Subcutaneous adipose tissue (tissue), 4 donors: Measurements from ENCODE around the gene HSPA12B. TPM values are rescaled to one million over a fixed set of nuclear protein-coding genes. Genes with fewer than 3 reads are reported as not detected.

Experiments
- total RNA-seq, 4 donors: library from RNA; depleted of rRNA; stranded (reverse); fragments of >200 nt; gene quantifications; one replicate each; pipeline ENCODE4 v1.1.0, GENCODE V29; 2016
- TF ChIP-seq, protein P1 (sequence below): fragments of 450-650 bp; IDR thresholded peaks from one replicate; pipeline ENCODE4 v1.5.1; 2016; ENCODE audit warnings: low read depth, mild to moderate bottlenecking, control low read depth, antibody characterized with exemption, moderate library complexity

The HSPA12B gene
- total RNA-seq, 4 donors from 2014 or later = 8.0 to 33.7 (median 8.6) TPM

GRCh38 chr20:3755269-3755668 is 22.8 kb downstream of the HSPA12B start:
- TF ChIP-seq, protein P1, sequence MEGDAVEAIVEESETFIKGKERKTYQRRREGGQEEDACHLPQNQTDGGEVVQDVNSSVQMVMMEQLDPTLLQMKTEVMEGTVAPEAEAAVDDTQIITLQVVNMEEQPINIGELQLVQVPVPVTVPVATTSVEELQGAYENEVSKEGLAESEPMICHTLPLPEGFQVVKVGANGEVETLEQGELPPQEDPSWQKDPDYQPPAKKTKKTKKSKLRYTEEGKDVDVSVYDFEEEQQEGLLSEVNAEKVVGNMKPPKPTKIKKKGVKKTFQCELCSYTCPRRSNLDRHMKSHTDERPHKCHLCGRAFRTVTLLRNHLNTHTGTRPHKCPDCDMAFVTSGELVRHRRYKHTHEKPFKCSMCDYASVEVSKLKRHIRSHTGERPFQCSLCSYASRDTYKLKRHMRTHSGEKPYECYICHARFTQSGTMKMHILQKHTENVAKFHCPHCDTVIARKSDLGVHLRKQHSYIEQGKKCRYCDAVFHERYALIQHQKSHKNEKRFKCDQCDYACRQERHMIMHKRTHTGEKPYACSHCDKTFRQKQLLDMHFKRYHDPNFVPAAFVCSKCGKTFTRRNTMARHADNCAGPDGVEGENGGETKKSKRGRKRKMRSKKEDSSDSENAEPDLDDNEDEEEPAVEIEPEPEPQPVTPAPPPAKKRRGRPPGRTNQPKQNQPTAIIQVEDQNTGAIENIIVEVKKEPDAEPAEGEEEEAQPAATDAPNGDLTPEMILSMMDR = no peak

- TF ChIP-seq, protein P1 = no peak
Observed at GRCh38 chr20:3755814-3756480, 23.5 kb downstream of the HSPA12B start.

GRCh38 chr20:3757268-3757667 is 24.8 kb downstream of the HSPA12B start:
- TF ChIP-seq, protein P1 = no peak

GRCh38 chr20:3758566-3758965 is 26.1 kb downstream of the HSPA12B start:
- TF ChIP-seq, protein P1 = no peak

- TF ChIP-seq, protein P1 = no peak
Observed at GRCh38 chr20:3759316-3759823, 26.9 kb downstream of the HSPA12B start.

DNA sequence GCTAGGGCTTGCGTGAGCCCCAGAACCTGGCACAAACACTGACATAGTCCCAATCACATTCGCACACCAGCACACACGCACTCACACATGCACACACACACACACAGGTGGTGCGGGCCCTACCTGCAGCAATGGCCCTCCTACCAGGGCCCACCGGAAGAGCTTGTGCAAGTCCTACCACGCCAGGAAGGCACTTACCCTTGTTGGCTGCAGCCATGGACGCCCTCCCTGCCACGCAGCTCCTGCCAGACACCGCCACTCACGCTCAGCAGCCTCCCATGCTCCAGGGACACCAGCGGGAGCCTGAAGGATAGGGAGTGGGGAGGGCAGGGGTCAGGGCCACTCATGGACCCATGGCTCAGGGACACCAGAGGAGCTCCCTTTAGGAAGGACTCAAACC is 27.4 kb downstream of the HSPA12B start:
- TF ChIP-seq, protein P1 = no peak

DNA sequence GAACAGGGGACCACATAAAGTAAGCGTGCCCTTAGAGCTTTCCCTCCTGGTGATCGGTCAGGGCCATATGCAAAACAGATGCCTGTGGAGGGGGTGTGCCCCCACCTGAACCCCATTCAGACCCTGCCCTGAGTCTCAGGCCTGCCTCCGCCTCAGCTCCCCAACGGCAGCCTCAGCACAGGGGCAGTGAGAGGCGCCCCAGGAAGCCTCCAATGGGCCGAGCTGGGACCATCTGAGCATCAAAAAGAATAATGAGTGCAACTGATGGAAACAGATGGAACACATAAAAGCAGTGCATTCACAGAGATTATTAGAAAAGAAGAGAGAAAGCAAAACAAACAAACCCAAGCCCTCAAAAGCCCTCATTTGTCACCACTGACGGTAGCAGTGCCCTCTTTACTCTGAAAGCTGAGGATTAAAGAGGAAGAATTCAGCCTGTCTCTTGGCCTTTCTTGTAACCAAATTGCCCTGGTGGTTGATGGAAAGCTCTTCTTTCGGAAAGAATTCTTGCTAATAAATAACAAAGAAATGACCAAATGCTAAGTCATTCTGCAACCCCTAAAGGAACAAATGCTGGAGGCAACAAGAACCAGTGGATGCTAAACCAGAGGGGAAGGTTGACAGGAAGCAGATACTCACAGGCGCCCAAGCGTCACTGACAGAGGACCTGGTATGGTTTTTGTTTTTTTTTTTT is 28.3 kb downstream of the HSPA12B start:
- TF ChIP-seq, protein P1 = no peak
